Measurements from ENCODE around the gene TXNDC11.

- TF ChIP-seq CTCF (IDR thresholded peaks at IDR 0.05; ENCODE audit: extremely low read depth in 1 of 2, insufficient read depth in 1 of 2, low read depth in 1 of 2, low read length in 2 of 2) (no peak), MAX (IDR thresholded peaks at IDR 0.05; ENCODE audit: insufficient read depth, insufficient read length) (no peak), POLR2A (IDR thresholded peaks at IDR 0.05; ENCODE audit: low read depth, low read length) (no peak), FOS (IDR thresholded peaks at IDR 0.05; ENCODE audit: borderline replicate concordance, insufficient read depth, low read length) (no peak), POLR2AphosphoS5 (IDR thresholded peaks at IDR 0.05; ENCODE audit: insufficient read depth, low read depth, low read length) (no peak), EZH2 (IDR thresholded peaks at IDR 0.05; ENCODE audit: borderline replicate concordance, low read depth, low read length, severe bottlenecking) (no peak), GATA2 (IDR thresholded peaks at IDR 0.05; ENCODE audit: insufficient read depth, insufficient read length, low read depth, low read length) (no peak)
Observed at GRCh38 chr16:11631214-11631613, 111.4 kb downstream of the TXNDC11 start.

Measured in endothelial cell of umbilical vein (primary cell).